MM.1S (cell line): ENCODE measurements around the gene TMEM179B.

ENCODE experiments used
- DNase-seq: peaks from one replicate; pipeline ENCODE4 v3.0.0-alpha.2; 2015
- H2AFZ ChIP-seq: fragments of 300-600 bp; sonication (generic); 2 replicates; pipeline ENCODE4 v1.6.0; 2016; ENCODE audit warnings: antibody characterized with exemption, low read length
- H3F3A ChIP-seq: fragments of 300-600 bp; sonication (generic); 2 replicates; pipeline ENCODE4 v1.6.1; 2016; ENCODE audit warnings: mild to moderate bottlenecking, antibody characterized with exemption, low read length, moderate library complexity, mixed read lengths; ENCODE audit not compliant: insufficient read depth
- H3K27ac ChIP-seq: fragments of 300-600 bp; sonication (generic); 2 replicates; pipeline ENCODE4 v1.5.1; 2016; ENCODE audit warnings: mild to moderate bottlenecking, low read length
- H3K27me3 ChIP-seq: fragments of 300-600 bp; sonication (generic); replicated peaks from 2 replicates; pipeline ENCODE4 v1.6.0; 2016; ENCODE audit warnings: low read length; ENCODE audit not compliant: insufficient read depth
- H3K36me3 ChIP-seq: fragments of 300-600 bp; sonication (generic); replicated peaks from 2 replicates; pipeline ENCODE4 v1.6.1; 2016; ENCODE audit warnings: mild to moderate bottlenecking, low read length, mixed read lengths; ENCODE audit not compliant: insufficient read depth
- H3K4me1 ChIP-seq: fragments of 300-600 bp; sonication (generic); 2 replicates; pipeline ENCODE4 v1.6.1; 2016; ENCODE audit warnings: low read length, mixed read lengths
- H3K4me2 ChIP-seq: fragments of 300-600 bp; sonication (generic); 2 replicates; pipeline ENCODE4 v1.6.0; 2016; ENCODE audit warnings: low read depth, low read length
- H3K4me3 ChIP-seq: fragments of 300-600 bp; sonication (generic); 2 replicates; pipeline ENCODE4 v1.5.1; 2016; ENCODE audit warnings: low read length, mixed read lengths
- H3K79me2 ChIP-seq: fragments of 300-600 bp; sonication (generic); 2 replicates; pipeline ENCODE4 v1.6.1; 2016; ENCODE audit warnings: mixed run types, low read length, mixed read lengths
- H3K9ac ChIP-seq: fragments of 300-600 bp; sonication (generic); 2 replicates; pipeline ENCODE4 v1.6.1; 2016; ENCODE audit warnings: low read length, mixed read lengths
- H3K9me2 ChIP-seq: fragments of 300-600 bp; sonication (generic); replicated peaks from 2 replicates; pipeline ENCODE4 v1.6.1; 2016; ENCODE audit warnings: mild to moderate bottlenecking, low read length, mixed read lengths; ENCODE audit not compliant: insufficient read depth
- H3K9me3 ChIP-seq: fragments of 300-600 bp; sonication (generic); replicated peaks from 2 replicates; pipeline ENCODE4 v1.6.1; 2016; ENCODE audit warnings: mild to moderate bottlenecking, low read length, mixed read lengths; ENCODE audit not compliant: insufficient read depth
- H4K20me1 ChIP-seq: fragments of 300-600 bp; sonication (generic); 2 replicates; pipeline ENCODE4 v1.6.1; 2016; ENCODE audit warnings: mild to moderate bottlenecking, low read length, moderate library complexity, mixed read lengths; ENCODE audit not compliant: insufficient read depth
- CTCF ChIP-seq: fragments of 300-600 bp; sonication (generic); IDR thresholded peaks from 2 replicates; pipeline ENCODE4 v1.5.1; 2016; ENCODE audit warnings: antibody characterized with exemption, low read length, mixed read lengths
- EZH2 ChIP-seq: fragments of 300-600 bp; sonication (generic); optimal IDR thresholded peaks from 2 replicates; pipeline ENCODE3; 2017; ENCODE audit warnings: low read depth, mild to moderate bottlenecking, antibody characterized with exemption, low read length, mixed read lengths
- EZH2phosphoT487 ChIP-seq: fragments of 300-600 bp; sonication (generic); IDR thresholded peaks from 2 replicates; pipeline ENCODE4 v1.6.1; 2018; ENCODE audit warnings: antibody characterized with exemption, low read length

The TMEM179B gene

GRCh38 chr11:62771144-62772021, 15.8 kb upstream of the TMEM179B start, which contains the start of gene TAF6L:
Gene TAF6L (plus strand): TSS chr11:62771396. CDS start chr11:62775784, 4,388 bp downstream.
- H3K36me3 ChIP-seq, result no peaks in the 10 kb centered on the region
- peak within 1 kb of the TSS; percentile 71 for H3K9ac ChIP-seq
- H3K79me2 ChIP-seq, result peaks cover 31% of the 10 kb centered on the region
- peak within 1 kb of the TSS; percentile 87 for H2AFZ ChIP-seq
- H4K20me1 ChIP-seq, result no peaks in the 10 kb centered on the region
- TF ChIP-seq EZH2phosphoT487 (no peak), EZH2 (no peak), CTCF (no peak)
- H3K9me3 ChIP-seq, result no peaks in the 10 kb centered on the region
- peaks cover 10% of the 10 kb centered on the region for H3K4me1 ChIP-seq
- DNase-seq, result peak; percentile 97
- H3K27ac ChIP-seq, result peak within 1 kb of the TSS; percentile 72
- H3K4me3 ChIP-seq, result peak within 1 kb of the TSS; percentile 81
- peak within 1 kb of the TSS; percentile 95 for H3K4me2 ChIP-seq
- H3F3A ChIP-seq, result peaks cover 17% of the 10 kb centered on the region
- H3K27me3 ChIP-seq, result no peaks in the 10 kb centered on the region
- no peaks in the 10 kb centered on the region for H3K9me2 ChIP-seq

DNA sequence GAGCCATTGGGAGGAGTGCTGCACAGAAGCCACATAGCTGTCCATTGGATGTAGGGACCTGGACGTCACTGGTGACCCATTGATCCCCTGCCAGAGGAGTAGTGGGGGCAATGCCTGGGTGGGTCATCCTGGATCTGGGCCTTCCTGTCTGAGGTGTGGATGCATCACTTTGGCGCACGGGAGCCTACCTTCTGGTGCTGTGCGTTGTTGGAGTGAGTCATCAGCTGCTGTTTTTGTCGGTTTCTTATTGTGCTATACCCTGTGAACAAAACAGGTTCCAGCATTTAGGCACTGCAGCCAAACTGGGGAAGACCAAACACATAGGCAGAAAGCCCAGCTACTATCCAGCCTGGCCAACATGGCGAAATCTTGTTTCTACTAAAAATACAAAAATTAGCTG, 12.8 kb upstream of the TMEM179B start:
- no peak for DNase-seq
- Histone ChIP-seq H3F3A (peaks cover 16% of the 10 kb centered on the region), H3K79me2 (peaks cover 31% of the 10 kb centered on the region), H3K4me1 (peaks cover 10% of the 10 kb centered on the region), H3K4me2 (no peak overlapping the region), H3K27ac (no peak overlapping the region), H4K20me1 (no peaks in the 10 kb centered on the region), H3K9ac (no peak overlapping the region), H2AFZ (no peak overlapping the region), H3K36me3 (no peaks in the 10 kb centered on the region), H3K4me3 (no peak overlapping the region), H3K9me3 (no peaks in the 10 kb centered on the region), H3K9me2 (no peaks in the 10 kb centered on the region), H3K27me3 (no peaks in the 10 kb centered on the region)
- TF ChIP-seq CTCF (no peak), EZH2 (no peak), EZH2phosphoT487 (no peak)

GRCh38 chr11:62775646-62776045, 11.6 kb upstream of the TMEM179B start:
- Histone ChIP-seq H2AFZ (no peak overlapping the region), H3K4me2 (no peak overlapping the region), H3K9me2 (no peaks in the 10 kb centered on the region), H3K79me2 (peaks cover 29% of the 10 kb centered on the region), H3K4me3 (no peak overlapping the region), H3K4me1 (peaks cover 3% of the 10 kb centered on the region; the same call in 1 of the 2 replicates), H4K20me1 (no peaks in the 10 kb centered on the region), H3K27ac (no peak overlapping the region), H3F3A (peaks cover 4% of the 10 kb centered on the region), H3K9ac (no peak overlapping the region), H3K27me3 (no peaks in the 10 kb centered on the region), H3K9me3 (no peaks in the 10 kb centered on the region), H3K36me3 (no peaks in the 10 kb centered on the region)
- TF ChIP-seq EZH2 (no peak), CTCF (no peak), EZH2phosphoT487 (no peak)
- no peak for DNase-seq
